AG10803 (cell line): Measurements from ENCODE around the gene LIN7A.

Source experiments
- DNase-seq: peaks from one replicate; pipeline ENCODE4 v3.0.0; 2010; ENCODE audit warnings: low read depth
- H3K4me3 ChIP-seq: 2 replicates; pipeline ENCODE4 v1.5.1; 2011; ENCODE audit warnings: mild to moderate bottlenecking, low read length, control low read depth
- TF ChIP-seq, protein P1 (sequence below): conservative IDR thresholded peaks from 2 replicates; pipeline ENCODE4 v1.5.1; 2011; ENCODE audit warnings: mild to moderate bottlenecking, low read length, control low read depth, inconsistent platforms

Gene LIN7A

DNA sequence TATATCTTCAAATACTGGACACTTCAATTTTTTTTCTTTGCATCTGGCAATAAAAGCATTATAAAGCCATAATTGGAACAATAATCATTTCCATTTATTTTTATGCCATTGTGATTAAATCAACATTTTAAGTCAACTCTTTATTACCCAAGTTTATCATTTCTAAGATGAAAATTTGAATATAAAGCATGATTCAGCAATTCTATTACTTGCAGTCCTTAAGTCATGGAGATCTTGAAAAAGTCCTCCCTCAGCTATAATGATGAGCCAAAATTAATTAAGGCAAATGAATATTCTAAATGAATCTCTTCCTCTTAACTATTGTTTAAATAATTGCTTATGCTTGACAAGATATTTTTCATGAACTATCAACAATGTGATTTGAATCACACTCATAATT lies 65.7 kb downstream of the LIN7A start:
- TF ChIP-seq, protein P1, sequence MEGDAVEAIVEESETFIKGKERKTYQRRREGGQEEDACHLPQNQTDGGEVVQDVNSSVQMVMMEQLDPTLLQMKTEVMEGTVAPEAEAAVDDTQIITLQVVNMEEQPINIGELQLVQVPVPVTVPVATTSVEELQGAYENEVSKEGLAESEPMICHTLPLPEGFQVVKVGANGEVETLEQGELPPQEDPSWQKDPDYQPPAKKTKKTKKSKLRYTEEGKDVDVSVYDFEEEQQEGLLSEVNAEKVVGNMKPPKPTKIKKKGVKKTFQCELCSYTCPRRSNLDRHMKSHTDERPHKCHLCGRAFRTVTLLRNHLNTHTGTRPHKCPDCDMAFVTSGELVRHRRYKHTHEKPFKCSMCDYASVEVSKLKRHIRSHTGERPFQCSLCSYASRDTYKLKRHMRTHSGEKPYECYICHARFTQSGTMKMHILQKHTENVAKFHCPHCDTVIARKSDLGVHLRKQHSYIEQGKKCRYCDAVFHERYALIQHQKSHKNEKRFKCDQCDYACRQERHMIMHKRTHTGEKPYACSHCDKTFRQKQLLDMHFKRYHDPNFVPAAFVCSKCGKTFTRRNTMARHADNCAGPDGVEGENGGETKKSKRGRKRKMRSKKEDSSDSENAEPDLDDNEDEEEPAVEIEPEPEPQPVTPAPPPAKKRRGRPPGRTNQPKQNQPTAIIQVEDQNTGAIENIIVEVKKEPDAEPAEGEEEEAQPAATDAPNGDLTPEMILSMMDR: no peak
- DNase-seq: no peak
- H3K4me3 ChIP-seq: no peak overlapping the region

DNA sequence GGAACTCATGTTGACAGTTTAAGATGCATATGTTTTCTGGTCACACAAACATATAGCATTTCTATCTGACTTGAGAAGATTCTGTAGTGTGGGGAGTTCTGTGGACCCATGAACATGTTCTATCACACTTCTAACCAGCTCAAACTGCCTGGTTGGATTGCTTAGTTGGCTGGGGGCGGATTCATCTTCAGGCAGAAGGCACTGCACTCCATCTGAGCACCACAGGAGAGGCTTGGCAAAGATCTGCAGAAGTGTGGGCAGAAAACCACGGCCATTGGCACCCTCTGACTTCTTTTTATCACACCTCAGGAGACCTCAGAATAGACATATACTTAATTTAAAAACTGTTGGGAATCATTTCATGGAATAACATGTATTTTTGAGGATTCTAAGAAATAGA lies 68.5 kb downstream of the LIN7A start:
- no peak for DNase-seq
- TF ChIP-seq, protein P1: no peak
- no peak overlapping the region for H3K4me3 ChIP-seq

DNA sequence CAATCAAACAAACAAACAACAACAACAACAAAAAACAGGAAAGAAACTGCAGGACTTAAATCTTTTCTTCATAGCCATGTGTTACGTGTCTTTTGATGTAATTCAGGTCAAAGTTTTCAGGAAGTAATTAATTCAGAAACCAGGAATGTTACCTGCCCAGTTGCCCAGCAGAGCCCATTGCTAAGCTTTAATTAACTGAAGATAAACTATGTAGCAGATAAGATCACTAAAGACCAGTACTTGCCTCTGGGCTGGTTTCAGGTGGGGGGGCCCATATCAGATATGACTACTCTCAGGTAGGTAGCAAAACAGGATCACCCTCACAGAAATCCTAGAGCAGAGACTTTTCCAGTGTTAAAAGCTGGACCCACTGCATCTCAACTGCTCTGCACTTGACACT lies 69.2 kb downstream of the LIN7A start:
- no peak for DNase-seq
- TF ChIP-seq, protein P1: no peak
- H3K4me3 ChIP-seq: no peak overlapping the region

DNA sequence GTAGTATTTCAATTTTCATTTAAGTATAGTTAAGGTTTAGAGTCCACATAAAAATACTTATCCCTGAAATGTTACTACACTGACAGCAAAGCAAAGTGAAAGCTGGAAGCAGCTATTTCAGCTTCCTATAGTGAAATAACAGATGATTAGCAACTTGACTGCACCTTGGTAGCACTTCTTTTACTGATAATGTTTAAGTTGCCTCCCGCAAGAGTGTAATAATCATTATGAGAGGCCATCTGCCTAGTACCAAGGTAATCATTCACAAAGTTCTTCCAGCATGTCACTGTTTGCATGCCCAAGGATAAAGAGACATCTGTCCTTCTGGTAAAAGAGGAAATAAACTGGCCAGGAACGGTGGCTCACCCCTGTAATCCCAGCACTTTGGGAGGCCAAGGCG lies 69.8 kb downstream of the LIN7A start:
- H3K4me3 ChIP-seq: no peak overlapping the region
- no peak for DNase-seq
- TF ChIP-seq, protein P1: no peak

DNA sequence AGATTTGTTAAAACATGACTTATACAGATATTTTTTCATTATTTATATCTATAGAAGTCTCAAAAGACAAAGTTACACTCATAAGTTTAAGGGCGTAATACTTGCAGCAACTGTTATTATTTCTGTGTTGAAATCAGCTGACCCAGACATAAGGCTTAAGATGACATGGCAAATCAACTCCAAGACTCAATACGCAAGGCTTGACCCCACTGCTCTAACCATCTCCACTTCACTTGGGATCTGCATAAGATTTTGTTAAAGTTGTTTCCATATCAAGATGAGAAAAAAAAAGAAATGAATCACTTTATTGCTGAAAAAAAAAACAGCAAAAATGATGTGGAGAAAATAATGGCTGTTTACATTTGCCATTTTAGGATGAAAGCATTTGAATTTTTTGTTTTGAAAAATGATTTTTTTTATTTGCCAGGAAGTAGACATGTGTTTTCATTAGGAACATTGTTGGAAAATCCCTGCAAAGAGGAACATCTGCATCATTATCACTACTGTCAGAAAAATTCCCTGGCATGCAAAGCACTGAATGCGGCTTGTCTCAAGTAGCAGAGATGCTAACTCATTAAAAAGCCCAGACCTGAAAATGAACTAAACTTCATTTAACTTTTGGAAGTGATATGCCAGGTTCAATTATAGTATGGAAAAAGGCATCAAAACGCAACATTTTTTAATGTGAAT lies 73.5 kb downstream of the LIN7A start:
- TF ChIP-seq, protein P1: no peak

DNA sequence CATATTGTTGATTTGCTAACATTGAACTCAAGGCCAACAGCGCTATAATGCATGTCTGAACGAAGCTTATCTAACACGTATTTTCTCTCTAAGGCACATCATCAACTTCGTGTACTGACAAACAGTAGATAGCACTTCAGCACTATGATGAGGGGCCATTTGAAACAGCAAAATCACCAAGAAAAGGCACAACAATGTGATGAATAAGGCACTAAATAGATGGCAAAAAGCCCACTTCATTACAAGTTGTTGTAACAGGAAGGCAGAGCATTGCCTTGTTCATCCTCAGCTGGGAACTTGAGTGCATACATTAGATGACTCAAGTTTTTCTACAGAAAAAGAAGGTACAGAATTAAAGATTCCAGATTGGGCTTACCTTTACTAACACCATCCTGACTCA lies 75.2 kb downstream of the LIN7A start:
- H3K4me3 ChIP-seq: no peak overlapping the region
- peak; percentile 33 for DNase-seq
- TF ChIP-seq, protein P1: no peak

More for the DNA sequence above, 73.5 kb downstream of the LIN7A start:
- H3K4me3 ChIP-seq: no peak overlapping the region
- DNase-seq: peak; percentile 56

DNA sequence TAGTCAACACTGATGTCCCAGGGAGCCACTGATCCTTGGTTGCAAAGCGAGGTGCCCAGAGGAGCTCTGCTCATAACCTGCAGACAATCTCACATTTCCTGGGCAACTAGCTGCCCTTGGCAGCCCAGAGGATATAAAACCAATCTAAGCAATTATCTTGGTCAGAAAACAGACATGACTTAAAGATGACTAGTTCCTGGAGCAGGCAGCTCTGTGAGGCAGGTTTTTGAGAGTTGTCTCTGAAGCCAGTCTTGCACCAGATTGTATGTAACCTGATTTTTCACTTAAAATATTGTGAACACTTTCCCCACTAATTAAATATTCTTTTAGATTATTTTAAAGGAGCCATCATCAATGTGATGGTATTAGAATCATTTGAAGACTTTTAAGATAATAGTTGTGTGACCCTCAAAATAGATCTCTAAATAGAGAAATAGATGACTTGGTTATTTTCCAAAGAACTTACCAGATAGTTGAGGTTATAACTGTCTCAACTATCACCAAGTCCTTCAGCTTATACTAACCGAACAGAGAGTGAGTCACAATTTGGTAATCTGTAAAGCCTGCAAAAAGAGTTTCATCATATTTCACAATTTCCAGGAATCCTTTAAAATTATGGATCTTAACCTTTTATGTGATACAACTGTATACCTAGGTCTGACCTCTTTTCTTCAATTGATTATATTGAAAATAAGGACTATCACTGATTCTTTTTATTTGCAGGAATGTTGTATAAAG lies 75.9 kb downstream of the LIN7A start:
- TF ChIP-seq, protein P1: no peak
- H3K4me3 ChIP-seq: no peak overlapping the region
- DNase-seq: peak; percentile 71
